IPS DF 4.7 (cell line): ENCODE results near the gene IRF2BPL.

Experiments
- DNase-seq: peaks from one replicate; pipeline ENCODE4 v3.0.0-alpha.2; 2013; ENCODE audit warnings: low spot score; ENCODE audit errors: extremely low read depth

Gene IRF2BPL

GRCh38 chr14:77055306-77055705, 26.8 kb upstream of the IRF2BPL start:
- DNase-seq = no peak

DNA sequence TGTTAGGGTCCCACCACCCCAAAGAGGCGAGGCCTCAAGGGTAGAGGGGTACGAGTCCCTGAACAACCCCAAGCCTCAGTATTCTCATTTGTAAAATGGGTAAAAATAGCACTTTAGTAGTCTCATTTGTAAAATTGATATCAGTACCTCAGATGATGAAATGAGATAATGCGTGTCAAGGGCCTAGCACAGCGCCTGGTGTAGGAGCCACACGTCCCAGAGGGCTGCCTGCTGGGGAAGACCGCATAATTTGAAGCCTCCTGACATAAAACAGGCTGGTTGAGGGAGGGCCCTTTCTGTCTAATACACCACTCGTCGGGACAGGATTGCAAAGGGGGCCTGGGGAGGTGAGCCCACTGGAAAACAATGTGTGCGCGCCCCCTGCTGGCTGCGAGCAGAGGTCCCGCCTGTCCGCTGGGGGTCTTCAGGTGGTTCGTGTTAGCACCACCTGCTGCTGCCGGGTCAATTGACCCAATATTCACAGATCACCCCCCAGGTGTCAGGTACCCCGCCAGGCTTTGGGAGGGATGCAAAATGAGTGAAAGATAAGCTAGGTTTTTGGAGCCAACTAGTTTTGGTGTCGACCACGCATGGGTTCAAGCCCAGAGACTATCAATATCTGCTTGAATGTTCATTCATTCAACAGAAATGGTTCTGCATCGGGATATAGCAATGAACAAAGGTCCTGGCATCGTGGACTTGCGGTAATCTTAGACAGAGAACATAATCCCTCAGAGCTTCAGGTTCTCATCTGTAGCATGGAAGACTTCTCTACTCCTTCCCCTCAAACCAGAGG, 24.7 kb upstream of the IRF2BPL start:
- no peak for DNase-seq

DNA sequence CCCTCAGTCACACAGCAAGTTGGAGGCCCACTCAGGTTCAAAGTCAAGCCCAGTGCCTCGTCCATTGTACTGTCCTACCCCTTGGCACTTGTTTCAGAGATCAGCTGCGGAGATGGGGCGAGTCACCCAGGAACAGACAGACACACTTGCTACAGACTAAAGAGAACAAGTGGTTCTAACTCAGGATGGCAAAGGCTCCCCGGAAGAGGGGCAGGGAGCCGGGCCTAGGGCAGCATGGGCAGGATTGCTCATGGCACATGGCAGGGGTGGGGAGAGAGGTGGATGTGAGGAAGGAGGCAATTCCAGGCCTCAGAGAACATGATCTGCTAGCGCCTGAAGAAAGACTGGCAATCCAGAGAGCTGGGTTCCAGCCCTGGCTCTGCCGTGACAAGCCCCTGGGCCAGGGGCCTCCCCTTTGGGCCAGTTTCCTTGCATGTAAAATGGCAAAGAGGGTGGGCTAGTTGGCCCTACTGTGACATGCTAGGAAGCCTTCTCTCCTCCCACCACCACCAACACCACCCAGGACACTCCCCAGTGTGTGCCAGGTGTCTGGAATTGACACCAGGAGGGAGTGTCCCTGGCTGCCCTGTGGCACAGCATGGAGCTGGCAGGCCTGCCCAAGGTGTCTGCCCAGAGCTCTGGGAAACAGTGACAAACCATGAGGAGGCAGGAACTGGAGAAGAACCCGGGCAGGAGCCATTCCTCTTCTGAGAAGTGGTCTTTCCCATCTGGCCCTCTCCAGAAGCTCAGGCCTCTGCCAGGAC, 24.0 kb upstream of the IRF2BPL start:
- no peak for DNase-seq

DNA sequence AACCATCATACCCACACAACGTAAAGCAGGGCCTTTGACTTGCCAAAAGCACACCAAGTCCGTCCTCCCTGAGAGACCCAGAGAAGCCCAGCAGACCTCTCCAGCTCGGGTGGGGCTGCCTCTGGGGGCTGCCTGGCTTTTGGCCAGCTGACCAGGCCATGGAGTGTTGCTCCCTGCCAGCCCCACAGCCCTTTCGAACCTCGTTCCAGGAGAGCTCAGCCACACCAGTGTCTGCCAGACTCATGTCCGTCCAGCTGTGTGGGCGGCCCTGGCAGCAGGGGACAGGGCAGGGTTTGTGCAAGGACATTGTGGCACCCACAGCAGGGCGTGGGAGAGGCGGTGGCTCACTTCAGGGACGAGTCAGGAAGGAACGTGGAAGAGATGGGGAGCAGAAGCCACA, 22.6 kb upstream of the IRF2BPL start:
- no peak for DNase-seq

DNA sequence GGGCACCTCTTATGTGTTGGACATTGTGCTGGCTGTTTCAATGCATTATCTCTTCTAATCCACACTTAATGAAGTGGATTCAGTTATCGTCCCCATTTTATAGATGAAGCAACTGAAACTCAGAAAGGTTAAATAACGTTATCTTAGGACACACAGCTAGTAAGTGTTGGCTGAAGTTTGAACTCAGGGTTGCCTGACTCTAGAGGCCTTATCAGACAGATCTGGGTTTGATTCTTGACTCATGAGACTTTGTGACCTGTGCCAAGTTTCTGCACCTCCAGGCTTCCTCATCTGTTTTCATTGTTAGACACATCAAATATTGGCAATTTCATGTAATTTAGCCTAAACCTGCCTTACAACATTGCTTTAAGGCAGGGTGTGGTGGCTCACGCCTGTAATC, 18.2 kb upstream of the IRF2BPL start:
- DNase-seq = no peak

- no peak for DNase-seq
Observed at GRCh38 chr14:77045238-77046162, 17.0 kb upstream of the IRF2BPL start.

- DNase-seq = no peak
Observed at GRCh38 chr14:77044783-77045237, 16.3 kb upstream of the IRF2BPL start.

DNA sequence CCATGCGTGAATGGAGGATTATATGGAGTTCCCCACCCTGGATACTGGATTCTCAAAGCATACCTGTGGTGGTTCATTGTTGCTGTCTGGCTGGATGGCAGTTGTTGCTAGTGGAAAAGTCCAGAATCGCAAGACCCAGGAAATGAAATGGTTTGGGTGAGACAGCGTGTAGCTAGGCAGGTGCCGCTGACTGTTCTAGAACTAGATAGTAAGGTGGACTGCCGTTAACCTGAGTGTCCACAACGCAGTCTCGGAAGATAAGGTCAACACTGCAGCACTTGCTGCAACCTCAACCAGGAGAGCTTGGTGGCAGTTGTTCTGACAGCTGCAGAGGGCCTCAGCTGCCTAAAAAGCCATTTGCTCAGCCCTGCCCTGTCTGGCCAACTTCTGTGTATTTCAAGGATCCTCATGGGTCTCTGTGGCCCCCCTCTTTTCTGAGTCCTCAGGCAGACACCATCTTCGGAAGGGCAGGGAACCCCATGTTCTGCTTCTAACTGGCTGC, 15.5 kb upstream of the IRF2BPL start:
- DNase-seq = no peak

DNA sequence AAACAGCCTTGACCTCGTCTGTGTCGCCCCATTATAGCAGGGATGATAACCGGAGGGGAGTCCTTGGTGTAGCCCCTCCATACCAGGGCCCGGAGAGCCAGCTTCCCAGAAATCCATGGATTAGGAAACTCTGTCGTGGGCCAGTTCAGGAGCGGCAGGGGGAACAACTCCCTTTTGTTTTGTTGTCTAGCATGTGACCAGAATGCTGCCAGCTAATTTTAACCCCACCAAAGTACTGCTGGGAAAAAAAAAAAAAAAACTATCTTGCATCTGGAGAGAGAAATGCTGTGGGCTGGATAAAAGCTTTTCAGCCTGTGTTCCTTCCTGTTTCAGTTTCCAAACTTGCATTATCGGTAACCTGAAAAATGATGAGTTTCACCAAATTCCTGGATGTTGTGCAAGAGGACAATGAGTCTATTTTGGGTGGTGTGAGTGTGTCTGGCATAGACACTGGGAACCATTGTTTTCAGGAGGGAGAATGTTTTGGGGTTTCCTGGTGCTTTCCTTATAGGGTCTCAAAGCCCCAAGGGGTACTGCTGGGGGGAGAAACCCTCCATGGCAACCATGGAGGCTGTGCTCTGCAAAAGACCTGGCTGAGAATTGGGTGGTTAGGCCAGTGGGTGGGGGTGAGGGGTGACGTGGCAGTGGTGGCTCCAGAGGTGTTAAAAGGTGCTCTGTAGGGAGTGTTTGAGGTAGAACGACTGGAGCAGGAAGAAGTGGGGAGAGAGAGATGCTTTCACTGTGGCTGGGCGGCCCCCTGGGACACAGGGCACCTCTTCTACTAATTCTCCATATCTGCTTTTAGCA, 14.9 kb upstream of the IRF2BPL start:
- no peak for DNase-seq

- DNase-seq = no peak
Observed at GRCh38 chr14:77041881-77042545, 13.5 kb upstream of the IRF2BPL start.

DNA sequence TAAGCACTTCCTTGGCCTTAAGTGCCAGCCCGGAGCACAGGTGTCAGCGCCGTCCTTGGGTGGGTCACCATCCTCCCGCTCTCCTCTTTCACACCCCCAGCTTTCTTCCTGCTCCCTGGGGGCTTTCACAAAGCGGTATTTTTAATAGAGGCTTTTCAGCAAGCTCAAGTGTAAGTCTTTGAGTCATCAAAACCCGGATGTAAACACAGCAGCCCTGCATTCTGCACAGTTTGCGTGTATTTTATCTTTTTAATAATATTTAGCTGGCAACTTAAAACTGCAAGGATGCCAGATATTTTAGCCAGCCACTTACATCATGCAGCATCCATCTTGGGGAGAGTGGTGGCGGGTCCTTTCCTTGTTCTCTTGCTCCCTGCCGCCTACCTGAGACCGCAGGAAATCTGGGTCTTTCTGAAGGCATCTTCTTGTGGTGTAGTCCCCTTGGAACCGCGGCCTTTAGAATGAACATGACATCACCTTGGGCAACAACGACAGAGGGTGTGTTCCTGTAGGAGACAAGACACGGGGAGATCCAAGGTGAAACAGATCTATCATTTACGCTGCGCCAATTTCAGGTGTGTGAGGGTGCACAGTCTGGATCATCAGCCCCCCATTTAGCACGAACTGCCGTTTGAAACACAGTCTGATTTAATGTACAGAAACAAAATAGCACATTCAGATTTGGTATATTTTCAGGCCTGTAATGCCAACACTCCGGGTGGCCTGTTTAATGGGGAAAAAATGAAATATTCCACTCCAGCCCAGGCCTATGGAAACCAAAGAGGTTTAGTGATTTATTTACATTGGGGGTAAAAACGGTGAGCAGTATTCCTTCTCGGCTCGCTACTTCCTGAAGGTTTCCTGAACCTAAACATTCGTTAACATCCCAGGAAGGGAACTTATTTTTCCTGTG, 12.5 kb upstream of the IRF2BPL start:
- no peak for DNase-seq

DNA sequence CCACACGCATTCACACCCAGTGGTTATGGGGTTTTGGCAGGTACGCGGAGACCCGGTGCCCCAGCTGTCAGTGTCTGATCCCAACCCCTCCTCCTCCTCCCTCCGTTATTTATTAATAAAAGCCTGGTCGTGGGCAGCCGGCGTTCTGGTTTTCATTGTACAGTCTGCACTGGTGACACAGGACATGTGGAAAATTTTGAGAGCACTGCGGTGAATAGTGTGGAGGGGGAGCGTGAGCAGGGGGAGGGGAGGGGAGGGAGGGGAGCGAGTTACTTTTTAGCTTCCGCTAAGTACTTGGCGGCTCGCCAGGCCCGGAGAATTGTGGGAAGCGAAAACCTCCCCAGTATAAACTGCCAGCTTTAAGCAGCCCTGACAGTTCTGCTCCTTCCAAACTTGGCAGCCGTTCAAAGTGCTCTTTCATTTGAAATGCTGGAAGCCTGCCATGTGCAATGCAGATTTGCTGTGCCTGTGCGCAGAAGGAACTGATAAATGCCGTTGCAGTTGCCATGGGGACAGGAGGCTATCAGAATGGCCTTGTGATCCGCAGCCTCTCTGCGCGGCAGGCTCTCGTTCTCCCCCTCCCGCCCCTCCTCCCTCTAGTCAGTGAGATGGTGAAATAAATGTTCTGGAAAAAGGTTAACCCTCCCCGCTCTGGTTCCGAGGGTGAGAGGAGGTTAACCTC, 11.7 kb upstream of the IRF2BPL start:
- DNase-seq = no peak

GRCh38 chr14:77039285-77040058, 11.0 kb upstream of the IRF2BPL start:
- DNase-seq = no peak

- DNase-seq = no peak
Observed at GRCh38 chr14:77037938-77038568, 9.5 kb upstream of the IRF2BPL start.

DNA sequence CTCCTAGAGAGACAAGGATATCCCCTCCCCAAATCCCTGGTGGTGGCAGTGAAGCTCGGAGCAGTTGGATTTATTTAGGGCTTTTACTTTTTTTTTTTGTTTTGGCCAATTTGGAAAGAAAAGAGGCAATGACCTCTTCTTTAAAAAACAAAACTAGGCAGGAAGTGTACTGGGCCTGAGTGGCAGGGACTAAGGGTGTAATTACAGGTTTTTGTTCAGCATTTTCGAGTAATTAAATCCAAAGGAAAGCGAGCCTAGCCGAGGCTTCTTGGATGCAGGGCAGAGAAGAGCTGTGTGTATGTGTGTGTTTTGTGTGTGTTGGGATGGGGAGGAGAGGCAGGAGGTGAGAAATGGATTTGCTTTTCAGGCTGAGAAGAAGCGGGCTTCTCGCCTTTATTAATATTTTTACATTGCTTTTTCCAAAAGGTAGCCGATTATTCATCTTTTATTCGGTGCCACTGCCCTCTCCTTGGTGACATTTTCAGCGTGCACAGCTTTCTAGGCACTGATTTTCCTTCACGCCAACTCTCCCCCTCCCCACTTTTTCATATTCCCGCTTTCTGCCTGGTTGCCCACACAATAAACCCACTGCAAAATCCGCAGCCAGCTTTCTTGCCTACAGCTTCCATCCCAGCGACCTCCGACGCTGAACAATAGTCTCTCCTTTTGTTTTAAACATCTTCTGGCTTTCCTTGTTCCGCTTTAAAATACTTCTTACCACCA, 8.9 kb upstream of the IRF2BPL start:
- DNase-seq = no peak

- DNase-seq = no peak
Observed at GRCh38 chr14:77036484-77037214, 8.1 kb upstream of the IRF2BPL start.
